Gastroesophageal sphincter (tissue), 3 donors: ENCODE data around the gene HADHA.

Source experiments
- POLR2A ChIP-seq, 2 donors: fragments of 450-650 bp; IDR thresholded peaks; one replicate each; pipeline ENCODE4 v1.6.1; 2017; ENCODE audit warnings: antibody characterized with exemption in 2 of 2, mild to moderate bottlenecking in 2 of 2, moderate library complexity in 1 of 2
- POLR2AphosphoS5 ChIP-seq: sonication (generic); formaldehyde crosslinking; IDR thresholded peaks from one replicate; pipeline ENCODE4 v1.6.1; 2017; ENCODE audit warnings: antibody characterized with exemption
- TF ChIP-seq, protein P1 (sequence below), 4 experiments: fragments of 200-600 bp in 2 of 4; fragments of 450-650 bp in 2 of 4; sonication (generic) in 1 of 4; IDR thresholded peaks; one replicate each; pipeline ENCODE4 v1.5.1; 2017 to 2019; ENCODE audit warnings: antibody characterized with exemption in 4 of 4, mild to moderate bottlenecking in 2 of 4, moderate library complexity in 2 of 4

DNA sequence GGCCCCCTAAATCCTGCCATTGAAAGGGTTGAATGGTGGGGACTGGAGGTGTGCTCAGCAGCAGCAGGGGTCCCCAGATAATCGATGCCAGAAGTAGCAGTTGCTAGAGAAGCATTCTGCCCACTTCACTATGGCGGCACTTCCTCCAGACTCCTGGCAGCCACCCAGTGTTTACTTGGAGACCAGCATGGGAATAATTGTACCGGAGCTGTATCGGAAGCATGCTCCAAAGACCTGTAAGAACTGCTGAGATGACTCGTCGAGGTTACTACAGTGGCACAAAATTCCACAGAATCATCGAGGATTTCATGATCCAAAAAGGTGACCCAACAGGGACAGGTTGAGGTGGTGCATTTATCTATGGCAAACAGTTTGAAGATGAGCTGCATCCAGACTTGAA is 82.5 kb downstream of the HADHA start:
- TF ChIP-seq, protein P1, sequence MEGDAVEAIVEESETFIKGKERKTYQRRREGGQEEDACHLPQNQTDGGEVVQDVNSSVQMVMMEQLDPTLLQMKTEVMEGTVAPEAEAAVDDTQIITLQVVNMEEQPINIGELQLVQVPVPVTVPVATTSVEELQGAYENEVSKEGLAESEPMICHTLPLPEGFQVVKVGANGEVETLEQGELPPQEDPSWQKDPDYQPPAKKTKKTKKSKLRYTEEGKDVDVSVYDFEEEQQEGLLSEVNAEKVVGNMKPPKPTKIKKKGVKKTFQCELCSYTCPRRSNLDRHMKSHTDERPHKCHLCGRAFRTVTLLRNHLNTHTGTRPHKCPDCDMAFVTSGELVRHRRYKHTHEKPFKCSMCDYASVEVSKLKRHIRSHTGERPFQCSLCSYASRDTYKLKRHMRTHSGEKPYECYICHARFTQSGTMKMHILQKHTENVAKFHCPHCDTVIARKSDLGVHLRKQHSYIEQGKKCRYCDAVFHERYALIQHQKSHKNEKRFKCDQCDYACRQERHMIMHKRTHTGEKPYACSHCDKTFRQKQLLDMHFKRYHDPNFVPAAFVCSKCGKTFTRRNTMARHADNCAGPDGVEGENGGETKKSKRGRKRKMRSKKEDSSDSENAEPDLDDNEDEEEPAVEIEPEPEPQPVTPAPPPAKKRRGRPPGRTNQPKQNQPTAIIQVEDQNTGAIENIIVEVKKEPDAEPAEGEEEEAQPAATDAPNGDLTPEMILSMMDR (IDR thresholded peaks at IDR 0.05): no peak
- TF ChIP-seq POLR2AphosphoS5 (no peak), POLR2A (IDR thresholded peaks at IDR 0.05) (no peak)
